GM08714 (cell line): Measurements from ENCODE around the gene CYP1A2.

ENCODE experiments used
- H3K4me3 ChIP-seq: fragments of 200-500 bp; sonication (Bioruptor generic); 2 replicates; pipeline ENCODE4 v1.5.1; 2014; ENCODE audit warnings: mild to moderate bottlenecking, low read length, inconsistent platforms
- ZNF274 ChIP-seq: IDR thresholded peaks from 2 replicates; pipeline ENCODE4 v1.6.1; 2012; ENCODE audit warnings: mild to moderate bottlenecking, low read depth, low read length

The CYP1A2 gene

GRCh38 chr15:74777769-74778598, 29.3 kb downstream of the CYP1A2 start:
- H3K4me3 ChIP-seq = no peak overlapping the region; the same call in 1 of the 2 replicates

GRCh38 chr15:74778599-74778970, 29.9 kb downstream of the CYP1A2 start:
- no peak for TF ChIP-seq ZNF274

More at GRCh38 chr15:74777769-74778598, 29.3 kb downstream of the CYP1A2 start:
- TF ChIP-seq ZNF274 = no peak

GRCh38 chr15:74779162-74779648, 30.6 kb downstream of the CYP1A2 start:
- no peak for TF ChIP-seq ZNF274
- no peak overlapping the region for H3K4me3 ChIP-seq

More at GRCh38 chr15:74778599-74778970, 29.9 kb downstream of the CYP1A2 start:
- no peak overlapping the region for H3K4me3 ChIP-seq

GRCh38 chr15:74780523-74781430, 32.1 kb downstream of the CYP1A2 start:
- no peak for TF ChIP-seq ZNF274

GRCh38 chr15:74781431-74782258, 33.0 kb downstream of the CYP1A2 start, which contains the start of gene CSK:
CSK (plus strand) TSS chr15:74782080; CDS start chr15:74798298, 16,218 bp downstream.
- TF ChIP-seq ZNF274 = no peak
- H3K4me3 ChIP-seq = peak within 1 kb of the TSS; percentile 93

More at GRCh38 chr15:74780523-74781430, 32.1 kb downstream of the CYP1A2 start:
- peak overlapping the region; percentile 47; the same call in 1 of the 2 replicates for H3K4me3 ChIP-seq

- H3K4me3 ChIP-seq = peak overlapping the region; percentile 93
- no peak for TF ChIP-seq ZNF274
Measured at GRCh38 chr15:74782259-74783071, 33.8 kb downstream of the CYP1A2 start.

GRCh38 chr15:74783072-74783807, 34.6 kb downstream of the CYP1A2 start:
- no peak for TF ChIP-seq ZNF274
- H3K4me3 ChIP-seq = peak overlapping the region; percentile 93

- no peak for TF ChIP-seq ZNF274
- peak overlapping the region; percentile 93; the same call in 1 of the 2 replicates for H3K4me3 ChIP-seq
Measured at GRCh38 chr15:74783808-74784175, 35.1 kb downstream of the CYP1A2 start.

- TF ChIP-seq ZNF274 = no peak
- peak overlapping the region; percentile 93; the same call in 1 of the 2 replicates for H3K4me3 ChIP-seq
Measured at GRCh38 chr15:74784426-74785193, 36.0 kb downstream of the CYP1A2 start.

GRCh38 chr15:74785194-74786032, 36.8 kb downstream of the CYP1A2 start:
- TF ChIP-seq ZNF274 = no peak

GRCh38 chr15:74786081-74786480, 37.4 kb downstream of the CYP1A2 start:
- peak overlapping the region; percentile 93; the same call in 1 of the 2 replicates for H3K4me3 ChIP-seq

More at GRCh38 chr15:74785194-74786032, 36.8 kb downstream of the CYP1A2 start:
- H3K4me3 ChIP-seq = peak overlapping the region; percentile 93; the same call in 1 of the 2 replicates
